ENCODE data around the gene STX4. TPM values are rescaled to one million over a fixed set of nuclear protein-coding genes. Genes with fewer than 3 reads are reported as not detected.

Gene STX4
- total RNA-seq, 1 experiment from 2014 or later, result 65.2 TPM

- no TSS peak for BruUV-seq (replicated peaks)
Measured at GRCh38 chr16:31067342-31067741, 34.0 kb downstream of the STX4 start.

GRCh38 chr16:31071861-31072260, 38.5 kb downstream of the STX4 start:
- DNase-seq (ENCODE audit: low read depth, low spot score) (no peak), ATAC-seq (no peak)
- POLR2A ChIA-PET, result no interaction called here
- in situ Hi-C loops (cut with HindIII; ENCODE audit: low pct_unique_long_range_greater_than_20kb, low sequenced_read_pairs), result no loop called here
- TF ChIP-seq POLR2AphosphoS5 (IDR thresholded peaks at IDR 0.05; ENCODE audit: low read depth, low read length), result no peak
- TF ChIP-seq REST (IDR thresholded peaks at IDR 0.05; ENCODE audit: insufficient read depth in 1 of 2, low read depth in 2 of 2, low read length in 1 of 2), result no peak
- TF ChIP-seq CTCF (IDR thresholded peaks at IDR 0.05), result no peak
- no peak for TF ChIP-seq TCF7L2 (IDR thresholded peaks at IDR 0.05; ENCODE audit: low read depth, low read length)
- TF ChIP-seq SIN3A (IDR thresholded peaks at IDR 0.05; ENCODE audit: borderline replicate concordance, insufficient read depth, low read depth, low read length), result no peak
- Histone ChIP-seq H3K36me3 (ENCODE audit: control insufficient read depth, insufficient read depth, low read length) (peaks cover 10% of the 10 kb centered on the region; the same call in 1 of the 2 replicates), H3K4me1 (ENCODE audit: control insufficient read depth, insufficient read depth, low read length) (peaks cover 10% of the 10 kb centered on the region; the same call in 1 of the 2 replicates), H3K27me3 (ENCODE audit: control insufficient read depth, insufficient read depth, low read length) (no peaks in the 10 kb centered on the region), H3K4me3 (ENCODE audit: low read depth in 2 of 2, low read length in 2 of 2) (peak overlapping the region; percentile 99), H3K27ac (ENCODE audit: low read length) (peak overlapping the region; percentile 97), H3K9me3 (ENCODE audit: control insufficient read depth, insufficient read depth, low read depth, low read length) (no peaks in the 10 kb centered on the region)
- intact Hi-C loops (cut with micrococcal nuclease; ENCODE audit: unreplicated experiment), result no loop called here
- no TSS peak for BruUV-seq (replicated peaks)
- CTCF ChIA-PET, result interaction anchor here (0.6 kb wide), 1 partner anchor 204 kb away, joined by 5 read pairs; no protein-coding TSS in a partner anchor

More at GRCh38 chr16:31067342-31067741, 34.0 kb downstream of the STX4 start:
- no peak overlapping the region for H3K27ac ChIP-seq (ENCODE audit: low read length)
- H3K4me3 ChIP-seq (ENCODE audit: low read depth in 2 of 2, low read length in 2 of 2), result no peak overlapping the region
- peaks cover 6% of the 10 kb centered on the region; the same call in 1 of the 2 replicates for H3K4me1 ChIP-seq (ENCODE audit: control insufficient read depth, insufficient read depth, low read length)
- CTCF ChIA-PET, result interaction anchor here (0.7 kb wide), 1 partner anchor 25 kb away, joined by 3 read pairs; no protein-coding TSS in a partner anchor
- TF ChIP-seq SIN3A (IDR thresholded peaks at IDR 0.05; ENCODE audit: borderline replicate concordance, insufficient read depth, low read depth, low read length), result no peak
- no peak for TF ChIP-seq CTCF (IDR thresholded peaks at IDR 0.05)
- no peak for TF ChIP-seq POLR2AphosphoS5 (IDR thresholded peaks at IDR 0.05; ENCODE audit: low read depth, low read length)
- TF ChIP-seq TCF7L2 (IDR thresholded peaks at IDR 0.05; ENCODE audit: low read depth, low read length), result no peak
- TF ChIP-seq REST (IDR thresholded peaks at IDR 0.05; ENCODE audit: insufficient read depth in 1 of 2, low read depth in 2 of 2, low read length in 1 of 2), result no peak
- no peaks in the 10 kb centered on the region for H3K27me3 ChIP-seq (ENCODE audit: control insufficient read depth, insufficient read depth, low read length)
- POLR2A ChIA-PET, result interaction anchor here (0.6 kb wide), 1 partner anchor 10 kb away, joined by 4 read pairs; no protein-coding TSS in a partner anchor
- in situ Hi-C loops (cut with HindIII; ENCODE audit: low pct_unique_long_range_greater_than_20kb, low sequenced_read_pairs), result no loop called here
- no peaks in the 10 kb centered on the region; the same call in 1 of the 2 replicates for H3K36me3 ChIP-seq (ENCODE audit: control insufficient read depth, insufficient read depth, low read length)
- H3K9me3 ChIP-seq (ENCODE audit: control insufficient read depth, insufficient read depth, low read depth, low read length), result no peaks in the 10 kb centered on the region
- ATAC-seq (no peak), DNase-seq (ENCODE audit: low read depth, low spot score) (no peak)
- intact Hi-C loops (cut with micrococcal nuclease; ENCODE audit: unreplicated experiment), result no loop called here

Data from Panc1 (cell line).